H9 (cell line): ENCODE results near the gene NHSL2. TPM values are rescaled to one million over a fixed set of nuclear protein-coding genes. Genes with fewer than 3 reads are reported as not detected.

Experiments used
- DNase-seq: peaks from one replicate; pipeline ENCODE4 v3.0.0-alpha.2; 2017
- H2AFZ ChIP-seq: one replicate; pipeline ENCODE4 v1.6.1; 2013; ENCODE audit warnings: mild to moderate bottlenecking, low read length, control low read depth, moderate library complexity
- H2AK5ac ChIP-seq: 2 replicates; pipeline ENCODE4 v1.6.1; 2013; ENCODE audit warnings: low read length, control low read depth, mixed read lengths; ENCODE audit not compliant: insufficient read length
- H2BK120ac ChIP-seq: one replicate; pipeline ENCODE4 v1.6.1; 2013; ENCODE audit warnings: low read depth, mild to moderate bottlenecking, low read length, control low read depth, inconsistent platforms; ENCODE audit not compliant: poor library complexity, severe bottlenecking
- H2BK12ac ChIP-seq: 2 replicates; pipeline ENCODE4 v1.6.1; 2013; ENCODE audit warnings: low read length, control low read depth, mixed read lengths, low read depth; ENCODE audit not compliant: insufficient read length
- H2BK15ac ChIP-seq: 2 replicates; pipeline ENCODE4 v1.6.1; 2013; ENCODE audit warnings: low read depth, low read length, control low read depth
- H2BK20ac ChIP-seq: one replicate; pipeline ENCODE4 v1.6.1; 2013; ENCODE audit warnings: low read depth, mild to moderate bottlenecking, low read length, control low read depth, inconsistent platforms; ENCODE audit not compliant: poor library complexity, severe bottlenecking
- H2BK5ac ChIP-seq: 2 replicates; pipeline ENCODE4 v1.6.1; 2013; ENCODE audit warnings: low read length, control low read depth, mixed read lengths; ENCODE audit not compliant: insufficient read length
- H3K14ac ChIP-seq: 2 replicates; pipeline ENCODE4 v1.6.1; 2013; ENCODE audit warnings: low read length, control low read depth; ENCODE audit not compliant: insufficient read depth
- H3K18ac ChIP-seq: 2 replicates; pipeline ENCODE4 v1.6.1; 2013; ENCODE audit warnings: low read depth, mild to moderate bottlenecking, mixed read lengths, low read length, control low read depth; ENCODE audit not compliant: insufficient read length
- H3K23ac ChIP-seq: 2 replicates; pipeline ENCODE4 v1.6.1; 2013; ENCODE audit warnings: low read length, control low read depth, mixed read lengths, low read depth; ENCODE audit not compliant: insufficient read length
- H3K23me2 ChIP-seq: 2 replicates; pipeline ENCODE4 v1.6.1; 2013; ENCODE audit warnings: low read depth, mild to moderate bottlenecking, mixed read lengths, low read length, control low read depth; ENCODE audit not compliant: insufficient read length, poor library complexity, severe bottlenecking
- H3K27ac ChIP-seq: 2 replicates; pipeline ENCODE4 v1.5.1; 2013; ENCODE audit warnings: low read length, control low read depth, mixed read lengths, low read depth; ENCODE audit not compliant: insufficient read length
- H3K27me3 ChIP-seq: 2 replicates; pipeline ENCODE4 v1.6.1; 2013; ENCODE audit warnings: low read length, control low read depth, inconsistent platforms; ENCODE audit not compliant: insufficient read depth
- H3K4ac ChIP-seq: 2 replicates; pipeline ENCODE4 v1.6.1; 2013; ENCODE audit warnings: low read depth, mild to moderate bottlenecking, control low read depth, inconsistent platforms, low read length, moderate library complexity
- H3K4me1 ChIP-seq: 2 replicates; pipeline ENCODE4 v1.6.1; 2013; ENCODE audit warnings: low read length, control low read depth, inconsistent platforms; ENCODE audit not compliant: insufficient read depth
- H3K4me2 ChIP-seq: 2 replicates; pipeline ENCODE4 v1.6.1; 2013; ENCODE audit warnings: low read length, control low read depth, mixed read lengths; ENCODE audit not compliant: insufficient read length, insufficient read depth
- H3K56ac ChIP-seq: 2 replicates; pipeline ENCODE4 v1.6.1; 2013; ENCODE audit warnings: low read depth, mild to moderate bottlenecking, mixed read lengths, low read length, control low read depth; ENCODE audit not compliant: insufficient read length
- H3K79me1 ChIP-seq: 2 replicates; pipeline ENCODE4 v1.6.1; 2013; ENCODE audit warnings: low read depth, mild to moderate bottlenecking, moderate library complexity, low read length, control low read depth, inconsistent platforms; ENCODE audit not compliant: insufficient read depth, poor library complexity, severe bottlenecking
- H3K79me2 ChIP-seq: 2 replicates; pipeline ENCODE4 v1.6.1; 2013; ENCODE audit warnings: low read length, control low read depth, inconsistent platforms; ENCODE audit not compliant: insufficient read depth
- H3K9ac ChIP-seq: 2 replicates; pipeline ENCODE4 v1.6.1; 2013; ENCODE audit warnings: low read length, control low read depth, mixed read lengths; ENCODE audit not compliant: insufficient read length; ENCODE audit errors: extremely low read depth
- H3K9me3 ChIP-seq: one replicate; pipeline ENCODE4 v1.6.1; 2013; ENCODE audit warnings: low read depth, low read length, inconsistent platforms; ENCODE audit not compliant: control insufficient read depth
- H3T11ph ChIP-seq: one replicate; pipeline ENCODE4 v1.6.1; 2013; ENCODE audit warnings: mild to moderate bottlenecking, low read length, control low read depth, inconsistent platforms
- H4K20me1 ChIP-seq: one replicate; pipeline ENCODE4 v1.6.1; 2013; ENCODE audit not compliant: control insufficient read depth, insufficient read length, insufficient read depth
- H4K5ac ChIP-seq: 2 replicates; pipeline ENCODE4 v1.6.1; 2013; ENCODE audit warnings: low read depth, mild to moderate bottlenecking, mixed read lengths, low read length, control low read depth; ENCODE audit not compliant: insufficient read length
- H4K8ac ChIP-seq: replicated peaks from 2 replicates; pipeline ENCODE4 v1.6.1; 2013; ENCODE audit warnings: low read length, control low read depth, mixed read lengths, low read depth; ENCODE audit not compliant: insufficient read length
- H4K91ac ChIP-seq: 2 replicates; pipeline ENCODE4 v1.6.1; 2013; ENCODE audit warnings: low read depth, mild to moderate bottlenecking, moderate library complexity, mixed read lengths, low read length, control low read depth; ENCODE audit not compliant: insufficient read length
- H3K27ac Mint-ChIP-seq, 3 experiments: 2 replicates in 2 of 3; 3 replicates in 1 of 3; pipeline ENCODE4 v1.8.0; 2020 to 2021; ENCODE audit warnings: mixed read lengths in 3 of 3, mild to moderate bottlenecking in 1 of 3, moderate library complexity in 1 of 3
- H3K27me3 Mint-ChIP-seq: 2 replicates; pipeline ENCODE4 v1.8.0; 2021; ENCODE audit warnings: low read depth, mild to moderate bottlenecking, moderate library complexity, mixed read lengths
- H3K36me3 Mint-ChIP-seq, 3 experiments: 2 replicates in 2 of 3; 3 replicates in 1 of 3; pipeline ENCODE4 v1.8.0; 2020 to 2021; ENCODE audit warnings: low read depth in 3 of 3, mixed read lengths in 3 of 3; ENCODE audit not compliant: insufficient read depth in 1 of 3
- H3K4me1 Mint-ChIP-seq, 2 experiments: 2 replicates each; pipeline ENCODE4 v1.8.0; 2020; ENCODE audit warnings: mixed read lengths in 2 of 2
- H3K4me3 Mint-ChIP-seq, 2 experiments: 2 replicates in 1 of 2; 3 replicates in 1 of 2; pipeline ENCODE4 v1.8.0; 2020 to 2021; ENCODE audit warnings: mild to moderate bottlenecking in 2 of 2, mixed read lengths in 2 of 2, moderate library complexity in 1 of 2
- H3K9me3 Mint-ChIP-seq, 2 experiments: 2 replicates in 1 of 2; 3 replicates in 1 of 2; pipeline ENCODE4 v1.8.0; 2020; ENCODE audit warnings: mild to moderate bottlenecking in 2 of 2, mixed read lengths in 2 of 2, moderate library complexity in 1 of 2
- CTCF ChIP-seq: fragments of 200-600 bp; sonication (generic); conservative IDR thresholded peaks from 3 replicates; pipeline ENCODE4 v1.8.0; 2021; ENCODE audit warnings: antibody characterized with exemption, mild to moderate bottlenecking
- WGBS: extraction: QIAGEN DNeasy Blood & Tissue Kit; methylation state at CpG from one replicate; pipeline ENCODE4 v1.1.7; 2013; ENCODE audit warnings: missing lambda C conversion rate, low lambda C conversion rate, mixed read lengths; ENCODE audit not compliant: insufficient read length; ENCODE audit errors: extremely low coverage; 5-methylcytosine and 5-hydroxymethylcytosine counted together
- total RNA-seq: library from RNA; stranded (reverse); gene quantifications from 2 replicates; pipeline ENCODE4 v1.2.1, GENCODE V29; 2021

The NHSL2 gene
- total RNA-seq, 1 experiment from 2014 or later, result 6.4 TPM

GRCh38 chrX:72142794-72143608 lies 232.4 kb downstream of the NHSL2 start:
- no peaks in the 10 kb centered on the region for H3K23me2 ChIP-seq
- H2BK20ac ChIP-seq, result no peak overlapping the region
- H3K27me3 Mint-ChIP-seq, result no peaks in the 10 kb centered on the region
- peaks cover 34% of the 10 kb centered on the region for H3K9me3 ChIP-seq
- no peaks in the 10 kb centered on the region for H3K27me3 ChIP-seq
- peaks cover 76% of the 10 kb centered on the region in 2 experiments for H3K9me3 Mint-ChIP-seq
- H2BK15ac ChIP-seq, result no peak overlapping the region
- H3K18ac ChIP-seq, result no peak overlapping the region
- H3K79me1 ChIP-seq, result no peaks in the 10 kb centered on the region
- WGBS, result no CpG with 5 or more reads among the region's 11 CpGs
- H3K56ac ChIP-seq, result no peak overlapping the region
- no peaks in the 10 kb centered on the region for H3K4me1 Mint-ChIP-seq
- H4K8ac ChIP-seq, result no peak overlapping the region
- no peak for TF ChIP-seq CTCF
- no peak overlapping the region for H2BK12ac ChIP-seq
- no peaks in the 10 kb centered on the region for H4K20me1 ChIP-seq
- H3K27ac Mint-ChIP-seq, result no peak overlapping the region; a peak in 1 of 7 replicates
- H2AK5ac ChIP-seq, result no peak overlapping the region
- H3K36me3 Mint-ChIP-seq, result peaks cover 25 to 42% (median 33%) of the 10 kb centered on the region in 3 experiments
- H3K4me1 ChIP-seq, result no peaks in the 10 kb centered on the region
- DNase-seq, result no peak
- no peak overlapping the region for H3K4ac ChIP-seq
- no peak overlapping the region for H3T11ph ChIP-seq
- H3K27ac ChIP-seq, result no peak overlapping the region
- no peak overlapping the region for H4K5ac ChIP-seq
- no peak overlapping the region for H2AFZ ChIP-seq
- no peak overlapping the region for H2BK120ac ChIP-seq
- H3K14ac ChIP-seq, result no peak overlapping the region
- H3K4me2 ChIP-seq, result no peak overlapping the region
- H3K4me3 Mint-ChIP-seq, result no peak overlapping the region
- no peak overlapping the region for H3K9ac ChIP-seq
- no peak overlapping the region for H2BK5ac ChIP-seq
- H3K79me2 ChIP-seq, result no peaks in the 10 kb centered on the region
- no peak overlapping the region for H4K91ac ChIP-seq
- H3K23ac ChIP-seq, result no peak overlapping the region
